Astrocyte of the hippocampus (primary cell): ENCODE data around the gene ITPA.
A peak's percentile ranks its signal among the peaks of the same experiment; 100 is the strongest.

Experiments
- DNase-seq: peaks from one replicate; pipeline ENCODE4 v3.0.0; 2011; ENCODE audit warnings: low read depth, low spot score

The ITPA gene

DNA sequence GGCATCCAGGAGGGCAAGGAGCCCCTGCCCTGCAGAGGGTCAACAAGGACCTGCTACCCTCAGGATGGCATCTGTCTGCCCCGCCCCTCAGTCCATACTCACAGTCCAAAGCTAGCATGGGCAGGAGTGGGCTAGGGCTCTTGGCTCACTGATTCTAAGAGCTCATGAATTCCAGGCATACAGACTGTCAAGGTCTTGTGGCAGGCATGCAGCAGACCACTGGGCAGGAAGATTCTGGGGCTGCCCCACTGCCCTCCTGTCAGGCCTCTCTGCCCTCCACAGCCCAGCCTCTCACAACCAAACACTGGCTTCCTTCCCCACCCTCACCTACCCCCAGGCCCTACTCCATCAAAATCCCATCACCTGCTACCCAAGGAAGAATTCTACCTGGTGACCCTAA lies 35.3 kb downstream of the ITPA start:
- no peak for DNase-seq

DNA sequence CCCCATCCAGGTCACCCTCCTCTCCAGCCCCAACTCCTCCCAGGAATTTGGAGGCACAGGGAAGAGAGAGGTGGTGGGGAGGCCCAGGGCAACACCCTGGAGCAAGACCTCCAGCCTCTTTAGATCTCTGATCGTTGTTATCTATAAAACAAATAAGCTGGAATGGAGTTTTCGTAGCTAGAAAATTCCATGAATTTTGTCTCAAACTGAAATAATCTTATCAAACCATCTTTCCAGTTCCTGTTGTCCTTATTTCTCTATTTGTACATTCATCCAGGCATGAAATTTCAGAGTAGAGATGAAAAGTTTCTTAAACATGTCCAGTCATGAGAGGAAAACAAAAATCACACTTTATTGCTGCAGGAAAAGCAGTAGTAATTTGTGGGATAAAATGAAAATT lies 35.9 kb downstream of the ITPA start:
- DNase-seq: no peak

DNA sequence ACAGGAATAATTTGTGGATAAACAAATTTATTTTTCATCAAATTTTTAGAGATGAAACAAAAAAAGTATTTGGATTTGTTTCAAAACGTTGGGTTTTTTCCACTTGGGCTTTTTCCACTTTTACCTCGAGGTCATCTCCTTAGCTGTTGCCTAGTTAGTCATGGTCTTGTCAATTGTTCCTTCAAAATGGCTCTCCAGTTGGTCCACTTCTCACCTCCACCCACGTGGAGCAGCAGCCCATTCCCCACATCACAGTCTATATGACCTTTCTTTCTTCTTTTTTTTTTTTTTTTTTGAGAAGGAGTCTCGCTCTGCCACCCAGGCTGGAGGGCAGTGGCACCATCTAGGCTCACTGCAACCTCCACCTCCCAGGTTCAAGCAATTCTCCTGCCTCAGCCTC lies 36.4 kb downstream of the ITPA start:
- DNase-seq: no peak

DNA sequence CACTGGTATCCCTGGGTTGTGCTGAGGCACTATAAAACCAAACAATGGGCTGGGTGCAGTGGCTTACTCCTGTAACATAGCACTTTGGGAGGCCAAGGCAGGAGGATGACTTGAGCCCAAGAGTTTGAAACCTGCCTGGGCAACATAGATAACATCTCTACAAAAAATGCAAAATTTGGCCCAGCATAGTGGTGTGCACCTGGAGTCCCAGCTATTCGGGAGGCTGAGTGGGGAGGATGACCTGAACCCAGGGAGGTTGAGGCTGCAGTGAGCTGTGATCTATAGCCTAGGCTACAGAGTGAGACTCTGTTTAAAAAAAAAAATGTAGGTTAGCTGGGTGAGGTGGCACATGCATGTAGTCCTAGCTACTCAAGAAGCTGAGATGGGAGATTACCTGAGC lies 37.4 kb downstream of the ITPA start:
- DNase-seq: no peak

DNA sequence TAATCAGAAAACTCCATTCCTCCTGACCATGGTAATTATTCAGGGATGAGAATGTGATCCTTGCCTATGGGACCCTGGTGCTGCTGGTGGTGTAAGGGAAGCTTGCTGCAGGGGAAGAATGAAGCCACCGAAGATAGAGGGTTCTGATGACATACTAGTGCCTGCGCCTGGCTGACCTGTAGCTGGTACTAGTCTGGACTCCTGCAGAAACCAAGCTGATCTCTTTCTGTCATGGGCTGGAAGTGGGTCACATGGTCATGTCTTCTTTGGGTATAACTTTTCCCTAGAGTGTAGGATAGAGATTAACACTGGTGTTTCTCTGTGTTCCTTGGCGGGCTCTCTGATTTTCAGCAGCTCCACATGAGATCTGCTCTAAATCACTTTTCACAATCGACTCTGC lies 38.3 kb downstream of the ITPA start:
- no peak for DNase-seq

DNA sequence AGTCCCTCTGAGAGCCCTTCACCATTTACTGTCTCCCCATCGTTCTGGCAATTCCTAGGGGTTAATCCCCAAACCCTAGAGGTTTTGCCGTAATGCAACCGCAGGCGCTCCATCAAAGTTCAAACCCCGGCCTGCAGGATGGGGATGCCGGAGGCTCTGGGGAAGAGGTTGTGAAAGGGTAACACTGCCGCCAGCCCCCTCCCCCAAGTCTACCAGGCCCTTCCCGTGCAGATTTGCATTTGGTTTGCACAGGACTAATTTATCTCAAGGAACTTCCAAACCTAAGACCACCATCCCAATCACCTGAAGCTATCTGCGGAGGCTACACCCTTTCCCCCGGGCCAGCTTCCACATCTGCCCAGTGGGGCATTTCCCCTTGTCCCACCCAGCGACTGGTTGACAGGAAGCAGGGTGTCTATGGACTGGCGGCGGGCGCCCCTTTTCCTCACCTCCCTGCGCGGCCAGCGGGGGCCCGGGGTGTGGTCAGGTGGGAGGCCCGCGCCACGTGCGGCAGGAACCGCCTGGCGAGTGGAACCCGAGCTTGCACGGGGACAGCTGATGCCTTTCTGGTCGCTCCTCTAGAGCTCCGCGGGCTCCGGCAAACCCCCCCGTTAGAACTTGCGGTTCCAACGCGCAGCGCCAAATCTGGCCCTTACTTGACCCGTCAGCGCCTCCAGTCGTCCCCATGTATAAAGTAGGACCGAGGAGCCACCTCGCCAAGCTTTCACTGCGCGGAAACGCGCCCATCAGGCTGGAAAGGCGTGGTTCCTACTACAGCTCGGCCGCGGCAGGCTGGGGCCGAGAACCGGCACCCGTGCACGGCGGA lies 39.1 kb downstream of the ITPA start:
- peak; percentile 64 for DNase-seq

DNA sequence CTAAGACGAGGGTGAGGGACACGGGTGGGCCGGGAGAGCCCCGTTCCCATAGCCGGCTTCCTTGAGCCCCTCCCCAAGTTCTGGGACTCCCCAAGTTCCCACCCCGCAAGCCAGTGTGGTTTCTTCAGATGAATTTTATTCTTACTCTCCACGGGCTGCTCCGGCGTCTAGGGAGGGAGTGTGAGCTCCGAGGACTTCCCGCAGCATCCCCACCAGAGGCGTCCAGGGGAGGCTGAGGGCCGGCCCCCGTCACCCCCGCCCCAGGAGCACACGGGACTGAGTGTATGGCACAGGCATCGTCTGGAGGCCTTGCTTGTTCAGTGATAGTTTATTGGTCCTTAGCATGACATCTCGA lies 39.7 kb downstream of the ITPA start:
- DNase-seq: no peak

DNA sequence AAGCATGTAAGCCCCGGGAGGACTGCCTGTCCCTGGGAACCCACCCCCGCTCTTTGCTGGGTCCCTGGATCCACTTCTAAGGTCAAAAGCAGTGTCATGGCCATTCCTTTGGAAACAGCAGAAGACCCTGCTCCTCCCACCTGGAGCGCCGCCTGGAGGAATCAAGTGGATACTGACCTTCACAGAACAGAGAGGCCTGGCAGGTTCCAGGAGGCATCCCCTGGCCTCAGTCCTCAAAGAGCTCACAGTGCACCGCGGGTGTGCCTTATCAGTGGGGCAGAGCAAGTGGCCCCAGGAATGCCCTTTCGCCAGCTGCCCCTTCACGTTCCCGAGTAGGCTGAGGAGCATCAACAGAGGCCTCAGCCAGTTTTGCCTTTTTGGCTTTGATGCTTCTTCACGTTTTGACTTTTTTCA lies 40.8 kb downstream of the ITPA start:
- DNase-seq: peak; percentile 20

DNA sequence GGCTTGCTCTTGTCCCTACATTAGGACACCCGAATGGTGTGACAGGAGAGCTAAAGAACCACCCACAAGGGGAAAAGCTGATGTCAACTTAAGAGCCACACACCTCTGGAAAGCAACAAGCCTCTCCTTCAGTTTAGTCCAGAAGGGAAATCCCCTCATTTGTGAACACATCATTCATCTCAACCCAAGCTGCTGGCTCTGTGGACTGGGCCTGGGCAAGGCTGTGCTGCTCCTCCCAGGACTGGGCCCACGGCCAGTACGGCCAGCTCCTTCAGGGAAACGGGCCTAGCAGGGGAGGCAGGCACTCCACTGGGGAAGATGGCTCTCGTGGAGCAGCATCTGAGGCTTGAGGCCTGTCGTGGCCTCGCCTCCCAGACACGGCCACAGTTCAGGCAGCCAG lies 42.5 kb downstream of the ITPA start:
- peak; percentile 80 for DNase-seq

DNA sequence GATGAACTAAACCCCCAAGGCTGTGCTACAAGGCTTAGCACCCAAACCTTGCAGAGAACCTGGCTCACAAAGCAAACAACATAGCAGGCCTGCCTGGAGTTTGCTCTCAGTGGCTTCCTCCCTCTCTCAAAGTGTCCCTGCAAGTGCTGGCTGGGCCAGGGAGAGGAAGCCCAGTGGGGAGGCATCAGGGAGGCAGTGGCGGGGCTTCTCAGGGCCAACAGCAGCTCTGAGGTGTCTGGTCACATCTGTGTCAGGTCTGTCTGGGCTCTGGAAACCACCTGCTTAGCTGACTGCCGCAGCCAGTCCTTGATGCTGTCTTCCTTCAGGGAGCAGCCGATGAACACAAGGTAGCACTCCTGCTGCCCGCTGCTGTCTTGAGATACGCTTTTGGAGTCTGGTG lies 46.4 kb downstream of the ITPA start:
- no peak for DNase-seq

DNA sequence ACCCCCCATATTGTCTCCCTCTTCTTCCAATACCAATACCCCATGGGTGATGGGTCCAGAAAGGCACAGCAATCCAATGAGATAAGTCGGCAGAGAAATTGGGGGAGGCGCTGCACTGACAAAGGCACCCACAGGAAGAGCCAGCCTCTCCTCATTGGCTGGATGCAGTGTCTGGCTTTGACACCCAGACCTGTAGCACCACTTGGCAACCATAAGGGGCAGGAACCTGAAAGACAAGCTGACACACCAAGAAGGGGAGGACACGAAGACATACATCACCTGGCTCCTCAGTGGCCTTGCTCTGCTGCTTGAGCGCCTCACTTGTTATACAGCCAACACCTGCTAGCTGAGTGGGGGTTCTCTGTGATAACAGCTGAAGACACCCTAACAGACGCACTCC lies 49.1 kb downstream of the ITPA start:
- no peak for DNase-seq

DNA sequence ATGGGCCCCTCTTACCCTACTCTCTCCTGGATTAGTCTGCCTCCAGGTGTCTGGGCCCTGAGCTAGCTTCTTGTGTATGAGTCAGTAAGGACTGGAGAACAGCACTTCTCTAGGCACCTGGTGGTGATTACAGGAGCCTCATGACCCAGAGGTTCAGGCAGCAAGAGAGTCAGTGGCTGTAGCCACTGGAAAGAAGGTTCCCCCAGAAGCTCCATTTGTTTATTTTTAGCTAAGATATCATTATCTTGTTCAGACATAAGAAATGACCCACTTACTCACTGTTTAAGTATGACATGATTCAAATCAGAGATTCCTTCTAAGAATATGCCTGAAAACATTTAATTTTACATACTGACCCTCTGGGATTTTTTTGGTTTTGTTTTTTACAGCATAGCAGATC lies 53.3 kb downstream of the ITPA start:
- DNase-seq: no peak

DNA sequence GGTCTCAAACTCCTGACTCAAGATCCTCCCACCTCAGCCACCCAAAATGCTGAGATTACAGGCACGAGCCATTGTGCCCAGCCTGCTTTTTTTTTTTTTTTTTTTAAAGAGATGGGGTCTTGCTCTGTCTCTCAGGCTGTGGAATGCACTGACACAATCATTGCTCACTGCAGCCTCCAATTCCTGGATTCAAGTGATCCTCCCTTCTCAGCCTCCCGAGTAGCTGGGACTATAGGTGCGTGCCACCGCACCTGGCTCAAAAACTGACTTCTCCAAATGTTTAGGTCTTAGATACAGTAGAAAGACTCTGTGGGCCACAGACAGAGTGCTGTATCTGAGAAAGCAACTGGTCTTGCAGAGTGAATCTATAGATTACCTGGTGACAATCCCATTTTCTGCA lies 60.8 kb downstream of the ITPA start:
- DNase-seq: no peak

DNA sequence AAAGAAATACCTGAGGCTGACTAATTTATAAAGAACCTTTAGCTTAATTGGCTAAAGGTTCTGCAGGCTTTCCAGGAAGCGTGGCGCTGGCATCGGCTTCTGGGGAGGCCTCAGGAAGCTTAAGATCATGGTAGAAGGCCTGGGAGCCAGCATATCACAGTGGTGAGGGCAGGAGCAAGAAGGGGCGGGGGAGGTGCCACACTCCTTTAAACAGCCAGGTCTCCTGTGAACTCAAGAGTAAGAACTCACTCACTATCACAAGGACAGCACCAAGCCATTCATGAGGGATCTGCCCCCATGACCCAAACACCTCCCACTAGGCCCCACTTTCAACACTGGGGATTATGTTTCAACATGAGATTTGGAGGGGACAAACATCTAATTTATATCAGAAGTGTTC lies 64.1 kb downstream of the ITPA start:
- DNase-seq: no peak
